ENCODE results near the gene OR8B12. TPM values are rescaled to one million over a fixed set of nuclear protein-coding genes. Genes with fewer than 3 reads are reported as not detected.

Gene OR8B12, protein sequence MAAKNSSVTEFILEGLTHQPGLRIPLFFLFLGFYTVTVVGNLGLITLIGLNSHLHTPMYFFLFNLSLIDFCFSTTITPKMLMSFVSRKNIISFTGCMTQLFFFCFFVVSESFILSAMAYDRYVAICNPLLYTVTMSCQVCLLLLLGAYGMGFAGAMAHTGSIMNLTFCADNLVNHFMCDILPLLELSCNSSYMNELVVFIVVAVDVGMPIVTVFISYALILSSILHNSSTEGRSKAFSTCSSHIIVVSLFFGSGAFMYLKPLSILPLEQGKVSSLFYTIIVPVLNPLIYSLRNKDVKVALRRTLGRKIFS
- total RNA-seq = not detected

DNA sequence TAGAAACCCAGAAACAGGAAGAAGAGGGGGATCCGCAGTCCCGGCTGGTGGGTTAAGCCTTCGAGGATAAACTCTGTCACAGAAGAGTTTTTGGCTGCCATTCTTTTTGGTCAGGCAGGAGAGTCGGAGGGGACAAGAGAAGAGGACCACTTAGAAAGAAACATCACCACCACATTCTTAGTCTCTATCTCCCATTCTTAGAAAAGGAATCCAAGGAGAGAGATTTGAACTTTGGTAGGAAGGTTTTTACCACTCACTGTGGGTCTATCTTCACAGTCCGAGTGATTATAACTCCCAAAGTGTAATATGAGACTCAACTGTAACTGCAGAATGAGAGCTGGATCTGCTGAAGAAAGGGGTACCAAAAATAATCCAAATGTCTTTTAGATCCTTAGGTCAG lies at the start of gene OR8B12:
OR8B12 (minus strand) TSS at position 101 of the 400 bp plus-strand sequence; CDS start at position 101, 0 bp downstream.
- no peaks in the 10 kb centered on the region for H3K36me3 Mint-ChIP-seq (ENCODE audit: low read depth)
- peaks cover 4% of the 10 kb centered on the region for H3K27me3 Mint-ChIP-seq
- DNase-seq = no peak
- H3K4me3 Mint-ChIP-seq = no peak within 1 kb of the TSS
- H3K4me1 Mint-ChIP-seq = no peaks in the 10 kb centered on the region
- no peaks in the 10 kb centered on the region for H3K9me3 Mint-ChIP-seq
- POLR2A ChIA-PET = no interaction called here
- CTCF ChIA-PET = no interaction called here
- H3K27ac Mint-ChIP-seq = no peak within 1 kb of the TSS

DNA sequence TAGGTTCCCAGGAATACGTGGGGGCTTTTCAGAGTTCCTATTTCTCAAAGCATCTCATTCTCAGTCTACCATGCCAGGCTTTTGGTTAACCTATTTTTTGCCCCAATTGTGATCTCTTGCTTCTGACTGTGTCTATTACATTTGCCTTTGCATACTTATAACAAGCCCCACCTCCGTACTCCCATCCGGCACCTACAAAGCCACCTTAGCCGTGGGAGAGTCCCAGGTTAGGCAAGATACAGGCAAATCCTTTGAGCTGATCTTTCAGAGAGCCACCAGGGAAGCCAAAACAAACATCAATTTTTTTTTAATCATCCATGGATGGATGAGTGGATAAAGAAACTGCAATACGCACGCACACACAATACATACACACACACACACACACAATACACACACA lies 49.2 kb upstream of the OR8B12 start:
- Mint-ChIP-seq H3K27me3 (peaks cover 23% of the 10 kb centered on the region), H3K27ac (no peak overlapping the region), H3K9me3 (no peaks in the 10 kb centered on the region), H3K36me3 (ENCODE audit: low read depth) (no peaks in the 10 kb centered on the region), H3K4me3 (no peak overlapping the region), H3K4me1 (no peaks in the 10 kb centered on the region)
- CTCF ChIA-PET = interaction anchor here (1.0 kb wide), 1 partner anchor 177 kb away, joined by 4 read pairs; no protein-coding TSS in a partner anchor
- no peak for DNase-seq
- POLR2A ChIA-PET = no interaction called here

DNA sequence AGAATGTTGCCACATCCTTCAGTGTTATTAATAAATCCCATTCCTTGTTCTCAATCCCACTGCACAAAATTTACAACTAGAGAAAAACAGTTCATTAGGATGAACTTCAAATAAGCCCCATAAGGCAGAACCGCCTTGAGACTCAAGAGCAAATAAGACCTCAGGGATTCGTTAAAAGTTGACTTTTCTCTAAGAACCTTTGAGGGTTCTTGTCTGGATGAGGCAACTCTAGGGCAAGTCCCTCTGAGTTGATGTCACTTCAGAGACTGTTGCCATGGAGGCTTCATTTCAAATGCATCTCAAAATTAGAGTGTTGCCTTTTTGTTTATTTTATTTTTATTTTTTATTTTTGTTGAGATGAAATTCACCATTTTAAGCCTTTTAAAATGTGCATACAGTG lies 48.0 kb upstream of the OR8B12 start:
- H3K9me3 Mint-ChIP-seq = no peaks in the 10 kb centered on the region
- no peaks in the 10 kb centered on the region for H3K36me3 Mint-ChIP-seq (ENCODE audit: low read depth)
- H3K4me3 Mint-ChIP-seq = no peak overlapping the region
- DNase-seq = no peak
- H3K27me3 Mint-ChIP-seq = peaks cover 27% of the 10 kb centered on the region
- CTCF ChIA-PET = no interaction called here
- H3K4me1 Mint-ChIP-seq = no peaks in the 10 kb centered on the region
- POLR2A ChIA-PET = no interaction called here
- H3K27ac Mint-ChIP-seq = no peak overlapping the region

DNA sequence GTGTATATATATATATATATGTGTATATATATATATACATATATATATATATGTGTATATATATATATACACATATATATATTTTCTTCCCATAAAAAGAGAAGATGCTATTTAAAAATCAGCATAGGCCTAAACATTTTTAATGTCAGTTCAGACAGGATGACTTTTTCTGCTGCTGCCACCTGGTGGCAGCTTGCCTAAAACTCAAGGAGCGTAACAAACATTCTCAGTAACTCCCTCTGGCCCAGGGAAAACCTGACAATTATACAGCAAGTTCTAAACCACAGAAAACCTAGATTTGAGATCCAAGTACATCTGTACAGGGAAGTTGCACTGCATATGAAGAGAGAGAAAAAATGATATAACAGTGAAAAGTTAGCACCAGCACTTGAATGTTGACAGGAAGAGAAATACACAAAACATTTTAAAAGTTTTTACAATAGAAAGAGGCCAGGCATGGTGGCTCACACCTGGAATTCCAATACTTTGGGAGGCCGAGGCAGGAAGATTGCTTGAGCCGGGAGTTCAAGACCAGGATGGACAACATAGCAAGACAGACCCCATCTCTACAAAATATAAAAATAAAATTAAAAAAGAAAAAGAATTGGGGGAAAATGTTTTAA lies 42.9 kb upstream of the OR8B12 start:
- no peak overlapping the region for H3K27ac Mint-ChIP-seq
- ChIA-PET POLR2A (no interaction called here), CTCF (interaction anchor here (1.3 to 3.9 kb wide), 5 partner anchors 26 to 515 kb away, joined by 3 to 22 read pairs (median 9); partner anchors contain the start of gene TBRG1)
- H3K4me1 Mint-ChIP-seq = no peaks in the 10 kb centered on the region
- no peak overlapping the region for H3K4me3 Mint-ChIP-seq
- H3K36me3 Mint-ChIP-seq (ENCODE audit: low read depth) = no peaks in the 10 kb centered on the region
- peak; percentile 45 for DNase-seq
- H3K27me3 Mint-ChIP-seq = peaks cover 24% of the 10 kb centered on the region
- H3K9me3 Mint-ChIP-seq = no peaks in the 10 kb centered on the region

DNA sequence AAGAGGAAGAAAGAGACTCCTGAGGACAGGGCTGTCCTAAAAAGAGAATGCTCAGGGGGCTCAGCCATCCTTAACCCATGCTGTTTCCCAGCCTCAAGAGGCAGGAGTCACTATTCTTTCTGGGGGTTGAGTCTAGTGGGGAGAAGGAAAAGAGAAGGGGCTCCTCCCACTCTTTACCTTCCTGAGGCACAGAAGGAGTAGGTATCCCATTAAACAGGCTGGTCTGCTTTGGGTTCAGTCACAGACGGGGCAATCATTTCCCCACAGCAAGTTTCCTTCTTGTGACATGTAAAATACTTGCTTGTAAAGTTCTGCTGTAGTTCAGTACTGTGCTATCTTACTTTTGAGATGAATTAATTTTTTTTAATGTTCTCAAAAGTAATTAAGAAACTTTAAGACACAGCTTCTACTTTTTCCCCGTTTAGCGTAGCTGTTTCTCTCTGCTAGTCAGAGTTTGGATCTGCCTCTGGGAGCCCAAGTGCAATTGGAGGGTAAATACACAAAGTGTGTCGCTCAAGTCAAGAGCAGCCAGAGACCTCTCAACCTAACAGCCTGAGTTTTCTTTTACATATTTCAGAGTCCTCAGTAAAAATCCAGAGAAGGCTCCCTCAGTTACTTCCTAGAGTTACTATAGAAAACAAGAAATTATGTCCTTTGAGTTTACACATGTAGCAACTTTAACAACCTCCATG lies 41.4 kb upstream of the OR8B12 start:
- ChIA-PET CTCF (interaction anchor here (1.1 to 3.9 kb wide), 4 partner anchors 19 to 514 kb away, joined by 3 to 22 read pairs (median 12); no protein-coding TSS in a partner anchor), POLR2A (no interaction called here)
- H3K27me3 Mint-ChIP-seq = peaks cover 18% of the 10 kb centered on the region
- H3K4me1 Mint-ChIP-seq = no peaks in the 10 kb centered on the region
- DNase-seq = no peak
- no peaks in the 10 kb centered on the region for H3K36me3 Mint-ChIP-seq (ENCODE audit: low read depth)
- no peak overlapping the region for H3K27ac Mint-ChIP-seq
- no peaks in the 10 kb centered on the region for H3K9me3 Mint-ChIP-seq
- no peak overlapping the region for H3K4me3 Mint-ChIP-seq

DNA sequence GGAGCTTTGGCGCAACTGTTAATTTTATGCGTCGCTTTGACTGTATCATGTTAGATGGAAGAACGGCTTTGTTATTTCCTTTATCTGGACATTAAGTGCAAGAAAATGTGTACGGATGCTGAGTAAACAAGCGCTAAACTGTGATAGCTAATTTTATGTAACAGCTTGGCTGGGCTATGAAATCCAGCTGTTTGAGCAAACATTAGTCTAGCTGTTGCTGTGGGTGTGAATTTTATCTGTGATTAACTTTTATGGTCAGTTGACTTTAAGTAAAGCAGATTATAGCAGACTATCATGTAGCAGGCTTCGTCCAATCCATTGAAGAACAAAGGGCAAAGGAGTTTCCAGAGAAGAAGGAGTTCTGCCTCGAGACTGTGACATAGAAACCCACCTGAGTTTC lies 40.3 kb upstream of the OR8B12 start:
- no peaks in the 10 kb centered on the region for H3K36me3 Mint-ChIP-seq (ENCODE audit: low read depth)
- ChIA-PET CTCF (interaction anchor here (3.9 kb wide), 1 partner anchor 182 kb away, joined by 22 read pairs; no protein-coding TSS in a partner anchor), POLR2A (no interaction called here)
- no peaks in the 10 kb centered on the region for H3K9me3 Mint-ChIP-seq
- peaks cover 18% of the 10 kb centered on the region for H3K27me3 Mint-ChIP-seq
- H3K4me1 Mint-ChIP-seq = no peaks in the 10 kb centered on the region
- H3K27ac Mint-ChIP-seq = no peak overlapping the region
- DNase-seq = no peak
- H3K4me3 Mint-ChIP-seq = no peak overlapping the region

DNA sequence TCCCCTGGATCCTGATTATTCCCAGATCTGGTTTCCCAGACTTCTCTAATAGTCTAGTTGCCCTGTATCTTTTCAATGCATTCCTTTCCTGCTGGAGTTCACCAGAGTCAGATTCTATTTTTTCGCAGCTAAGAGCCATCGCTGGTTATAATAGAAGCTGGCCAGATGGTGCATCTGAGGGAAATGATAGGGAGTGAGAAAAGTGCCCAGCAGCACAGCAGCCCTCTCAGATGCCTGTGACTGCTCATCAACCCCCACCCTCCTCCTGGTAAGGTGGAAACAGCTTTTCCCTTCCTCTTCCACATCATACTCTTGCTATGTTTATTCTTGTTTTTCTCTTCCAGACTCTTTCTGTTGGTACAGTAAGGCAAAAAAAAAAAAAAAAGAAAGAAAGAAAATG lies 39.1 kb upstream of the OR8B12 start:
- H3K4me1 Mint-ChIP-seq = no peaks in the 10 kb centered on the region
- H3K36me3 Mint-ChIP-seq (ENCODE audit: low read depth) = no peaks in the 10 kb centered on the region
- DNase-seq = no peak
- peaks cover 13% of the 10 kb centered on the region for H3K27me3 Mint-ChIP-seq
- H3K9me3 Mint-ChIP-seq = no peaks in the 10 kb centered on the region
- no peak overlapping the region for H3K4me3 Mint-ChIP-seq
- no peak overlapping the region for H3K27ac Mint-ChIP-seq
- POLR2A ChIA-PET = no interaction called here
- CTCF ChIA-PET = interaction anchor here (3.9 kb wide), 1 partner anchor 181 kb away, joined by 22 read pairs; no protein-coding TSS in a partner anchor

DNA sequence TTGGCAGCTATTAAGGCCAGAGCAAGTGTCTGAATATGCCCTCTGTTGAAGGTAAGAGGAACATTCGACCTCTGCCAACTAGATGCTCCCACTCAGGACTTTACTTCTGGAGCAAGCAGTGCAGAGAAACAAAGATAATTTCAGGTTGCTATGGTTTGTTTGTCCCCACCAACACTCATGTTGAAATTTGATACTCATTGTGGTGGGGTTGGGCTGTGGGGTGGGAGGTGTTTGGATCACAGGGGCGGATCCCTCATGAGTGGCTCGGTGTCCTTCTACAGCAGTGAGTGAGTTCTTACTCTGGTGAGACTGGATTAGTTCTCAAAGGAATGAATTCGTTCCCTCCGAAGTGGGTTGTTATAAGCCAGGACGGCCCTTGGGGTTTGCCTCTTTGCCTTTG lies 38.4 kb upstream of the OR8B12 start:
- ChIA-PET POLR2A (no interaction called here), CTCF (no interaction called here)
- no peaks in the 10 kb centered on the region for H3K9me3 Mint-ChIP-seq
- no peaks in the 10 kb centered on the region for H3K36me3 Mint-ChIP-seq (ENCODE audit: low read depth)
- H3K27ac Mint-ChIP-seq = no peak overlapping the region
- no peak for DNase-seq
- H3K4me1 Mint-ChIP-seq = no peaks in the 10 kb centered on the region
- no peak overlapping the region for H3K4me3 Mint-ChIP-seq
- peaks cover 6% of the 10 kb centered on the region for H3K27me3 Mint-ChIP-seq

DNA sequence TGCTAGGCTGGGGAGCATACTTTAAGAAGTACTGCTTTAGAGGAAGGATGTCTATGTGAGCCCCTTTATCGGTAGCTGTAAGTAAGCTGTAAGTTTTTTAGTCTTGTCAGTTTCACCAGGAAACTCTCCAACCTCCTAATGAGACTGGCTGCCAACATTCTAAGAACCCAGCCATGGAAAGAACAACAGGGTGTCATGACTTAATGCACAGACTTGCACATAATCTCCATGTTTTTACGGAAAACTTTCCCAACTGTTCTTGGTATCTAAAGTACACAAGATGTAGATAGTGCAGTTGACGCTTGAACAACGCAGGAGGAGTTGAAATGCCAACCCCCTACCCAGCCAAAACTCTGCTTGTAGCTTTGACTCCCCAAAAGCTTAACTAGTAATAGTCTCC lies 35.3 kb upstream of the OR8B12 start:
- DNase-seq = no peak
- no peaks in the 10 kb centered on the region for H3K9me3 Mint-ChIP-seq
- CTCF ChIA-PET = no interaction called here
- H3K27ac Mint-ChIP-seq = no peak overlapping the region
- H3K27me3 Mint-ChIP-seq = peaks cover 2% of the 10 kb centered on the region
- POLR2A ChIA-PET = no interaction called here
- no peak overlapping the region for H3K4me3 Mint-ChIP-seq
- H3K36me3 Mint-ChIP-seq (ENCODE audit: low read depth) = no peaks in the 10 kb centered on the region
- H3K4me1 Mint-ChIP-seq = no peaks in the 10 kb centered on the region

DNA sequence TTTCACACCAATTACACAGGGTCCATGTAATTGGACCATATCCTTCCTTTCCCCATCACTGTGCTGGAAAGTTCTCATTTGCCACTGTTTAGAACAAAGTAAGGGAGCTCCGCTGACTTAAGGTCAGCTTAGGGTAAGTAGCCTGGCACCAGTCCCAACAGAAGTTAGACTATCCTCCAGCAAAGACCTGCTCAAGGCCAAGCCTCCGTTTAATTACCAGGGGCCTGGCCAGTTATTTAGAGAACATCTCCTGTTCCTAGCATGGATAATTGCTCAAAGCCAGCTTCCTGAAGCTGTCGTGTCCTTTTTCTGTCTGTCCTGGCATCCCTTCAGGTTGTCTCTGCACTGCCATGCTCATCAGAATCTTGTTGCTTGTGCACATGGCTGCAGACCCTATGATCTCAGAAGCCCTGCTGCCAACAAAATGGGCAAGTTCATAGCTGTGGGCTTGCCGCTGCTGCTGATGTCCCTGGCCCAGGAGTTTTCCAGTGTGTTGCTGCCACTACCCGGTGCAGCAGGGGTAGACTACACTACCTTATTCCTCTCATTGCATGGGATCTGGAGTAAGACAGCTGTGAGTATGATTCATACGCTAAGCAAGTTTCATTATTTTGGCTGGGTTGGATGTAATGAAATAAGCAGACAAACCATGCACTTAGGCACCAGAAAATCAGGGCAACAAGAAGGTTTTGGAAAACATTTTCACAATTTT lies 34.4 kb upstream of the OR8B12 start:
- H3K4me1 Mint-ChIP-seq = no peaks in the 10 kb centered on the region
- ChIA-PET CTCF (interaction anchor here (1.0 kb wide), 1 partner anchor 176 kb away, joined by 3 read pairs; no protein-coding TSS in a partner anchor), POLR2A (no interaction called here)
- H3K9me3 Mint-ChIP-seq = no peaks in the 10 kb centered on the region
- H3K27ac Mint-ChIP-seq = no peak overlapping the region
- no peak for DNase-seq
- no peaks in the 10 kb centered on the region for H3K36me3 Mint-ChIP-seq (ENCODE audit: low read depth)
- peaks cover 2% of the 10 kb centered on the region for H3K27me3 Mint-ChIP-seq
- H3K4me3 Mint-ChIP-seq = no peak overlapping the region

DNA sequence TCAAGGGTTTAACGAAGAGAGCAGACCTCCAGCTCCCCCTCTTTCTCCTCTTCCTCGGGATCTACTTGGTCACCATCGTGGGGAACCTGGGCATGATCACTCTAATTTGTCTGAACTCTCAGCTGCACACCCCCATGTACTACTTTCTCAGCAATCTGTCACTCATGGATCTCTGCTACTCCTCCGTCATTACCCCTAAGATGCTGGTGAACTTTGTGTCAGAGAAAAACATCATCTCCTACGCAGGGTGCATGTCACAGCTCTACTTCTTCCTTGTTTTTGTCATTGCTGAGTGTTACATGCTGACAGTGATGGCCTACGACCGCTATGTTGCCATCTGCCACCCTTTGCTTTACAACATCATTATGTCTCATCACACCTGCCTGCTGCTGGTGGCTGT lies 26.7 kb upstream of the OR8B12 start:
- H3K4me3 Mint-ChIP-seq = no peak overlapping the region
- H3K4me1 Mint-ChIP-seq = no peaks in the 10 kb centered on the region
- DNase-seq = no peak
- no peaks in the 10 kb centered on the region for H3K9me3 Mint-ChIP-seq
- peaks cover 6% of the 10 kb centered on the region for H3K27me3 Mint-ChIP-seq
- ChIA-PET CTCF (no interaction called here), POLR2A (no interaction called here)
- no peak overlapping the region for H3K27ac Mint-ChIP-seq
- H3K36me3 Mint-ChIP-seq (ENCODE audit: low read depth) = no peaks in the 10 kb centered on the region

DNA sequence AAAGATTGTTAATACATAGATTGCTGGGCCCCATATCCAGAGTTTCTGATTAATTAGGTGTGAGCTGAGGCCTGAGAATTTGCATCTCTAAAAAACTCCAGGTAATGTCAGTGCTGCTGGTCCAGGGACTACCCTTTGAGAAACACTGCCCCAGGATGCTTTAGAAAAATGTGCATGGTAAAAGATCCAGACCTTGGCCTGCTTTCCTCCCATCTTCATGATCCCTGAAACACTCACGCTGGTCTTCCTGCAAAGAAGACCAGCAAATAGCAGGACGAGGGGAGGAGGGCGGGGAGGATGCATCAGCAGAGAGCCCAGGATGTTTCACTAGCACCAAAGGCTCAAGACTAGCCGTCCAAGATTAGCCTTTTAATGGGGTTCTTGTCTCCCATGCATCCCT lies 26.2 kb upstream of the OR8B12 start, which contains the start of gene OR8A1:
OR8A1 (plus strand) TSS at position 301 of the 400 bp plus-strand sequence. CDS start 123 bp downstream, outside the sequence.
- Mint-ChIP-seq H3K9me3 (no peaks in the 10 kb centered on the region), H3K27me3 (peaks cover 6% of the 10 kb centered on the region), H3K27ac (no peak within 1 kb of the TSS), H3K4me1 (no peaks in the 10 kb centered on the region), H3K4me3 (no peak within 1 kb of the TSS), H3K36me3 (ENCODE audit: low read depth) (no peaks in the 10 kb centered on the region)
- DNase-seq = no peak
- CTCF ChIA-PET = no interaction called here
- POLR2A ChIA-PET = no interaction called here

DNA sequence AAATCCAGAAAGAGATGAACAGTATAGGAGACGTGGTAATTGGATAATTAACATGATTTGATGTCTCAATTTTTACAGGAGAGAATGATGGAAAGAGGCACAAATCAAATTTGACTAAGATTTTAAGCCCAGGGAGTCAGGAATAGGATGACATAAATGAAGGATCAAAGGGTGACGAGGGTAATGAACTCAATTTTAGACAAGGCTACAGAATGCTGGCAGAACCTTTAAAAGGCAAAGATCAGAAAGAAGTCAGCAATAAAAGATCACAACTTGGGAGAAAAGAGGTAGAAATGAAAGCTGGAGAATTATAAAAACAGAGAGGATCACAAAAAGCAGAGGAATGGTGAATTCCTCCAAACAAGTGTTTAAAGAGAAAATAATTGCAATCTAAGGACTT lies 13.4 kb upstream of the OR8B12 start:
- Mint-ChIP-seq H3K27ac (no peak overlapping the region), H3K4me1 (no peaks in the 10 kb centered on the region), H3K27me3 (peaks cover 3% of the 10 kb centered on the region), H3K36me3 (ENCODE audit: low read depth) (no peaks in the 10 kb centered on the region), H3K9me3 (no peaks in the 10 kb centered on the region), H3K4me3 (no peak overlapping the region)
- no peak for DNase-seq
- ChIA-PET POLR2A (no interaction called here), CTCF (no interaction called here)
